GM19324 (cell line): ENCODE results near the gene WFS1.

Experiments
- ATAC-seq: cut with Tn5 transposase; IDR thresholded peaks from one replicate; pipeline ENCODE4 v1.9.1; 2021; ENCODE audit warnings: mild to moderate bottlenecking, moderate library complexity; ENCODE audit not compliant: unreplicated experiment, low FRiP score

WFS1 gene

GRCh38 chr4:6351246-6352000, 81.8 kb downstream of the WFS1 start:
- ATAC-seq = no peak

- no peak for ATAC-seq
These were observed 82.5 kb downstream of the WFS1 start for GRCh38 chr4:6352031-6352692.
